OCI-LY3 (cell line): ENCODE data around the gene CYTH4.

Source experiments
- H2AFZ ChIP-seq: fragments of 200-600, 300-600 bp; shearing (Covaris generic); 2 replicates; pipeline ENCODE4 v1.6.0; 2014; ENCODE audit warnings: antibody characterized with exemption, low read depth, low read length
- H3K27ac ChIP-seq: fragments of 200-600, 300-600 bp; sonication (generic); 2 replicates; pipeline ENCODE4 v1.5.1; 2014; ENCODE audit warnings: mild to moderate bottlenecking, low read length, moderate library complexity, mixed read lengths
- H3K27me3 ChIP-seq: fragments of 200-600, 300-600 bp; sonication (generic); 2 replicates; pipeline ENCODE4 v1.6.1; 2014; ENCODE audit warnings: low read depth, low read length, mixed read lengths
- H3K36me3 ChIP-seq: fragments of 200-600, 300-600 bp; sonication (generic); replicated peaks from 2 replicates; pipeline ENCODE3; 2014; ENCODE audit warnings: low read depth, low read length, mixed read lengths
- H3K4me1 ChIP-seq: fragments of 300-600, 200-600 bp; sonication (generic); 2 replicates; pipeline ENCODE4 v1.6.1; 2014; ENCODE audit warnings: low read length, mixed read lengths
- H3K4me2 ChIP-seq: fragments of 200-600, 300-600 bp; sonication (generic); 2 replicates; pipeline ENCODE4 v1.6.1; 2014; ENCODE audit warnings: low read length, mixed read lengths
- H3K4me3 ChIP-seq: fragments of 300-600, 200-600 bp; sonication (generic); 2 replicates; pipeline ENCODE4 v1.5.1; 2014; ENCODE audit warnings: antibody characterized with exemption, mild to moderate bottlenecking, low read length, moderate library complexity
- H3K79me2 ChIP-seq: fragments of 300-600, 200-600 bp; shearing (Covaris generic); 2 replicates; pipeline ENCODE4 v1.6.1; 2014; ENCODE audit warnings: mild to moderate bottlenecking, low read length, mixed read lengths
- H3K9ac ChIP-seq: fragments of 300-600, 200-600 bp; shearing (Covaris generic); 2 replicates; pipeline ENCODE4 v1.6.0; 2014; ENCODE audit warnings: mild to moderate bottlenecking, low read length, moderate library complexity
- H3K9me3 ChIP-seq: fragments of 200-600, 300-600 bp; shearing (Covaris generic); 2 replicates; pipeline ENCODE4 v1.6.1; 2014; ENCODE audit warnings: low read length, mixed read lengths; ENCODE audit not compliant: insufficient read depth
- H4K20me1 ChIP-seq: fragments of 200-600, 300-600 bp; sonication (generic); 2 replicates; pipeline ENCODE4 v1.6.1; 2016; ENCODE audit warnings: low read length, mixed read lengths; ENCODE audit not compliant: insufficient read depth
- EZH2phosphoT487 ChIP-seq: fragments of 200-600 bp; shearing (Covaris generic); IDR thresholded peaks from 2 replicates; pipeline ENCODE4 v1.6.1; 2018; ENCODE audit warnings: antibody characterized with exemption, mixed run types, low read depth
- TF ChIP-seq, protein P1 (sequence below): fragments of 200-600, 300-600 bp; sonication (generic); IDR thresholded peaks from 2 replicates; pipeline ENCODE4 v1.5.1; 2014; ENCODE audit warnings: antibody characterized with exemption, low read length, low read depth

The CYTH4 gene

DNA sequence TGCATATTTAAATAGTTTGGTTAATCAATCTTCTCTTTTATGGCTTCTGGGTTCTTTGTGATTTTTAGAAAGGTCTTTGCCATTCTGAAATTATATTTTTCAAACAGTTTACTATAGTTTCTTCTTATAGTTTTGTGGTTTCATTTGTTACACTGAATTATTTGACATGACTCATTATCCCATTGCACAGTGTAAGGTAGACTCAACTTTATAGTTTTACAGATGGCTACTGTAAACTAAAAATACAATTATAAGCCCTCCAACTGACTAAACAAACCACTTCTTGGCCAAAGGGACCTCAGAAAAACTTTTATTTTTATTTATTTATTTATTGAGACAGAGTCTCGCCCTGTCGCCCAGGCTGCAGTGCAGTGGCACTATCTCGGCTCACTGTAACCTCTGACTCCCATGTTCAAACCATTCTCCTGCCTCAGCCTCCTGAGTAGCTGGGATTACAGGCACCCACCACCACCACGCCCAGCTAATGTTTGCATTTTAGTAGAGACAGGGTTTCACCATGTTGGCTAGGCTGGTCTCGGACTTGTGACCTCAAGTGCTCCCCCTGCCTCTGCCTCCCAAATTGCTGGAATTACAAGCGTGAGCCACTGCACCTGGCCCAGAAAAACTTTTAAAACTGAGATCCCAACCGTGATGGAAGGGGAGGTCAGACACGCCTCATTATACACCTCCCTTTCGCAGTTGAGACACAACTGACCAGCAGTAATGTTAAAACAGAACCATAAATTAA lies 24.1 kb upstream of the CYTH4 start:
- no peaks in the 10 kb centered on the region for H3K27me3 ChIP-seq
- no peak overlapping the region for H3K4me3 ChIP-seq
- no peaks in the 10 kb centered on the region for H3K9me3 ChIP-seq
- H3K27ac ChIP-seq: no peak overlapping the region
- H3K4me1 ChIP-seq: peaks cover 55% of the 10 kb centered on the region
- no peak for TF ChIP-seq EZH2phosphoT487
- TF ChIP-seq, protein P1, sequence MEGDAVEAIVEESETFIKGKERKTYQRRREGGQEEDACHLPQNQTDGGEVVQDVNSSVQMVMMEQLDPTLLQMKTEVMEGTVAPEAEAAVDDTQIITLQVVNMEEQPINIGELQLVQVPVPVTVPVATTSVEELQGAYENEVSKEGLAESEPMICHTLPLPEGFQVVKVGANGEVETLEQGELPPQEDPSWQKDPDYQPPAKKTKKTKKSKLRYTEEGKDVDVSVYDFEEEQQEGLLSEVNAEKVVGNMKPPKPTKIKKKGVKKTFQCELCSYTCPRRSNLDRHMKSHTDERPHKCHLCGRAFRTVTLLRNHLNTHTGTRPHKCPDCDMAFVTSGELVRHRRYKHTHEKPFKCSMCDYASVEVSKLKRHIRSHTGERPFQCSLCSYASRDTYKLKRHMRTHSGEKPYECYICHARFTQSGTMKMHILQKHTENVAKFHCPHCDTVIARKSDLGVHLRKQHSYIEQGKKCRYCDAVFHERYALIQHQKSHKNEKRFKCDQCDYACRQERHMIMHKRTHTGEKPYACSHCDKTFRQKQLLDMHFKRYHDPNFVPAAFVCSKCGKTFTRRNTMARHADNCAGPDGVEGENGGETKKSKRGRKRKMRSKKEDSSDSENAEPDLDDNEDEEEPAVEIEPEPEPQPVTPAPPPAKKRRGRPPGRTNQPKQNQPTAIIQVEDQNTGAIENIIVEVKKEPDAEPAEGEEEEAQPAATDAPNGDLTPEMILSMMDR: no peak
- no peaks in the 10 kb centered on the region for H3K79me2 ChIP-seq
- no peaks in the 10 kb centered on the region for H4K20me1 ChIP-seq
- H3K9ac ChIP-seq: no peak overlapping the region
- H3K4me2 ChIP-seq: no peak overlapping the region
- no peaks in the 10 kb centered on the region for H3K36me3 ChIP-seq
- no peak overlapping the region for H2AFZ ChIP-seq

DNA sequence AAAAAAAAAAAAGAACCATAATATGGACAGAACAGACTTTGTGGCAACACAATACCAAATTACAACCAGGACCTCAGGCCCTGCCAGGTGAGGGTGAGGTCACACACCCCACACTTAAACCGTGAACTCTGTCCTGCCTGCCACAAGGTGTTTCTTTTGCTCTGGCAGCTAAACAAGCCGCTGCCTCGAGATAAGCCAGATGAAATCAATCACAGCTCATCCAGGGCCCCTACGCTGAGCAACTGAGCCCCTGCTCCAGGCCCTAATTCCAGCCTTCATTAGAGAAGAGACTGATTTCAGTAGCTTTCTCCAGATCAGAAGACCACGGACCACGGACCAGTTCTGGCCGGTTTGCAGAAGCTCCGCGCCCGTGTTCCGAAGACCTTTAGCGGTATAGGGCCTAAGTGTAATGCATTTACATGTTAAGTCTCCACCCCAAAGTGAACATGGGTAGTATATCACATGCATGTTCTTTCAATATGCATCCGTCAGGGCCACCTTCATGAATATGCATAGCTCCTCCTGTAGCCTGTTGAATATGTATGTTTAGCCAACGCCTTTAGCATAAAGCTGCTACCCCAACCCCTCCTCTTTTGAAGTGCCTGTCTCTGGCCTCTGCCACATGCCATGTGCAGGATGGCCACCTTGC lies 23.4 kb upstream of the CYTH4 start:
- H3K4me2 ChIP-seq: peak overlapping the region; percentile 91
- H3K27ac ChIP-seq: no peak overlapping the region
- TF ChIP-seq, protein P1: no peak
- H3K4me1 ChIP-seq: peaks cover 52% of the 10 kb centered on the region
- no peaks in the 10 kb centered on the region for H4K20me1 ChIP-seq
- peak overlapping the region; percentile 76; the same call in 1 of the 2 replicates for H2AFZ ChIP-seq
- peaks cover 4% of the 10 kb centered on the region for H3K9me3 ChIP-seq
- H3K9ac ChIP-seq: peak overlapping the region; percentile 59
- H3K27me3 ChIP-seq: no peaks in the 10 kb centered on the region
- H3K36me3 ChIP-seq: peaks cover 3% of the 10 kb centered on the region
- H3K4me3 ChIP-seq: peak overlapping the region; percentile 70
- no peaks in the 10 kb centered on the region for H3K79me2 ChIP-seq

DNA sequence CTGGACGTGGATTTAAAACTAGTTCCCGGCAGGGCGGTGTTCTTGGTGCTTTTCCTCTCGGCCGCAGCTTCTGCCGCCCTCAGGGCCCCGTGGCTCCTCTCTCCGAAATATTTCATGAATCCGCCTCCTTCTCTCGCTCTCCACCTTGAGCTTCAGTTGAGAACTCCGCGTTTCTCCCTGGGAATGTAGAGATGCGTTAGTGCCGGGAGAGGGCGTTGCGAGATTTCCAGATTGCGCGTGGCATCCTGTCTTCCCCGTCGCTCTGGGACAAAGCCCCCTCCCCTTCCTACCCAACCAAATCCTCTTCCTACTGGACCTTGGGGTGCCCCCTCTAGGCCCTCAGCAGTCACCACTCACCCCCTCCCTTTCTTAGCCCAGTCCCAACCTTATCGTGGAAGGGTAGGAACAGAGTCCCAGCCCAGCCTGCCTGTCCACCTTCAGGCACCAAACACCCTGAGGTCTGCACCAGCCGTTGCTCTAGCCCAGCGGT lies 22.7 kb upstream of the CYTH4 start:
- peak overlapping the region; percentile 91 for H3K4me2 ChIP-seq
- H3K36me3 ChIP-seq: peaks cover 10% of the 10 kb centered on the region
- H4K20me1 ChIP-seq: no peaks in the 10 kb centered on the region
- H3K27ac ChIP-seq: no peak overlapping the region
- H3K4me3 ChIP-seq: peak overlapping the region; percentile 70
- peaks cover 52% of the 10 kb centered on the region for H3K4me1 ChIP-seq
- H3K9me3 ChIP-seq: peaks cover 11% of the 10 kb centered on the region
- no peak for TF ChIP-seq EZH2phosphoT487
- TF ChIP-seq, protein P1: peak; percentile 89
- peak overlapping the region; percentile 76 for H2AFZ ChIP-seq
- peak overlapping the region; percentile 59 for H3K9ac ChIP-seq
- H3K79me2 ChIP-seq: no peaks in the 10 kb centered on the region
- no peaks in the 10 kb centered on the region for H3K27me3 ChIP-seq

DNA sequence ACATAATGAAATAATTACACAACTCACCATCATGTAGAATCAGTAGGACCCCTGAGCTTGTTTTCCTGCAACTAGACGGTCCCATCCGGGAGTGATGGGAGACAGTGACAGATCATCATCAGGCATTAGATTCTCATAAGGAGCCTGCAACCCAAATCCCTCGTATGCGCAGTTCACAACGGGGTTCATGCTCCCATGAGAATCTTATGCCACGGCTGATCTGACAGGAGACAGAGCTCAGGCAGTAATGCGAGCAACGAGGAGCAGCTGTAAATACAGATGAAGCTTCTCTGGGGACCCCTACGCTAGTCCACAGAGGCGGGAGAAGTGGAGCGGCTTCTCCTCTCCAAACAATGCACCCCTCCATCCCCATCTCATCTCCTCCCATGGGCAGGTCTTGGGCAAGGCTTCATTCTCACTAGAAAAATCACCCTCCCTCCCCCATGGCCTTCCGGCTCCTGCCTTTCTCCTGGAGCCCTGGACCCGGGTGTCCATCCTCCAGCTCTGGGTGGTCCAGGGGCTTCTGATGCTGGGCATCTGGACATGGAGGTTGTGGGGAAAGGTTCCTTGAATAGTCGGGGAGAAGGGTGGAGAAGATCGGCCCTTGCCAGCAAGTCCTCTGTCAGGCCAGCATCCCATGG lies 22.0 kb upstream of the CYTH4 start:
- Histone ChIP-seq H3K36me3 (peaks cover 12% of the 10 kb centered on the region), H3K4me3 (peak overlapping the region; percentile 70), H3K9ac (peak overlapping the region; percentile 34), H3K27ac (no peak overlapping the region), H4K20me1 (no peaks in the 10 kb centered on the region), H3K9me3 (peaks cover 12% of the 10 kb centered on the region), H3K79me2 (no peaks in the 10 kb centered on the region), H3K4me1 (peaks cover 47% of the 10 kb centered on the region), H3K27me3 (no peaks in the 10 kb centered on the region), H3K4me2 (peak overlapping the region; percentile 91), H2AFZ (peak overlapping the region; percentile 75)
- TF ChIP-seq, protein P1: no peak
- no peak for TF ChIP-seq EZH2phosphoT487
